HCT116 (cell line): ENCODE measurements around the gene IRF2BP1. TPM values are rescaled to one million over a fixed set of nuclear protein-coding genes. Genes with fewer than 3 reads are reported as not detected.

Experiments
- ATAC-seq: fragments of 200-7000 bp; cut with Tn5 transposase; 2 replicates; pipeline ENCODE4 v1.9.1; 2020; ENCODE audit warnings: mild to moderate bottlenecking, moderate library complexity
- BruUV-seq: library from RNA; stranded (reverse); fragments of 400-500 nt; replicated peaks from 2 replicates; lab custom pipeline; 2021; lab: Mats Ljungman, UMichigan
- CTCF ChIA-PET: fragments of 300-600 bp; sonication (Branson Sonifier 250); formaldehyde crosslinking; loops from one replicate; lab custom pipeline; 2021; ENCODE audit warnings: antibody characterized with exemption; lab: Charles Lee
- POLR2A ChIA-PET: fragments of 300-600, 350-600 bp; sonication (Branson Sonifier 250); formaldehyde crosslinking; loops from one replicate; lab custom pipeline; 2021; ENCODE audit warnings: antibody characterized with exemption; lab: Charles Lee
- RAD21 ChIA-PET, 2 experiments: fragments of 300-600 bp; sonication (Branson Sonifier 250); formaldehyde crosslinking; loops; one replicate each; lab custom pipeline; 2023; ENCODE audit warnings: low total read pairs in 2 of 2; ENCODE audit not compliant: uncharacterized antibody in 2 of 2, unreplicated experiment in 2 of 2, low non-redundant PET in 1 of 2; lab: Charles Lee
- DNase-seq: peaks from one replicate; pipeline ENCODE4 v3.0.0-alpha.2; 2010; ENCODE audit warnings: low read depth, low spot score
- H2AFZ ChIP-seq: fragments of 200-600 bp; shearing (Covaris generic), sonication (generic); 2 replicates; pipeline ENCODE4 v1.6.1; 2017; ENCODE audit warnings: low read depth, mixed run types, mixed read lengths, antibody characterized with exemption, low read length; ENCODE audit not compliant: poor library complexity, severe bottlenecking
- H3K27ac ChIP-seq: 2 replicates; pipeline ENCODE4 v1.5.1; 2012; ENCODE audit warnings: low read depth, low read length
- H3K27me3 ChIP-seq: fragments of 200-600 bp; sonication (generic); 2 replicates; pipeline ENCODE4 v1.6.1; 2016; ENCODE audit warnings: mixed run types, low read length, mixed read lengths; ENCODE audit not compliant: insufficient read depth
- H3K36me3 ChIP-seq, 2 experiments: fragments of 200-500 bp in 1 of 2; fragments of 200-600 bp in 1 of 2; sonication (Bioruptor generic) in 1 of 2; sonication (generic) in 1 of 2; 2 replicates each; pipeline versions ENCODE4 v1.5.1 to v1.6.1; 2014 to 2016; ENCODE audit warnings: low read length in 2 of 2, inconsistent platforms in 1 of 2, mixed read lengths in 1 of 2, mixed run types in 1 of 2; ENCODE audit not compliant: insufficient read depth in 2 of 2, control insufficient read depth in 1 of 2
- H3K4me1 ChIP-seq, 2 experiments: fragments of 200-600 bp in 1 of 2; sonication (generic) in 1 of 2; 2 replicates each; pipeline versions ENCODE4 v1.5.1 to v1.6.1; 2012 to 2017; ENCODE audit warnings: low read length in 2 of 2, inconsistent platforms in 1 of 2, mild to moderate bottlenecking in 1 of 2, mixed read lengths in 1 of 2, mixed run types in 1 of 2, moderate library complexity in 1 of 2; ENCODE audit not compliant: insufficient read depth in 2 of 2, control insufficient read depth in 1 of 2
- H3K4me2 ChIP-seq: fragments of 200-600 bp; sonication (generic); 2 replicates; pipeline ENCODE4 v1.6.1; 2017; ENCODE audit warnings: mixed run types, low read length, mixed read lengths
- H3K4me3 ChIP-seq, 2 experiments: fragments of 200-600 bp in 1 of 2; sonication (generic) in 1 of 2; replicated peaks in 1 of 2; 2 replicates each; pipeline ENCODE4 v1.5.1; 2011 to 2016; ENCODE audit warnings: low read length in 2 of 2, control low read depth in 1 of 2, low read depth in 1 of 2, mild to moderate bottlenecking in 1 of 2, mixed read lengths in 1 of 2, mixed run types in 1 of 2
- H3K79me2 ChIP-seq: fragments of 200-600 bp; sonication (generic); 2 replicates; pipeline ENCODE4 v1.6.1; 2017; ENCODE audit warnings: mild to moderate bottlenecking, mixed run types, low read length, moderate library complexity, mixed read lengths; ENCODE audit not compliant: insufficient read depth
- H3K9ac ChIP-seq: fragments of 200-600 bp; sonication (generic); 2 replicates; pipeline ENCODE4 v1.6.1; 2016; ENCODE audit warnings: low read length, mixed read lengths
- H3K9me2 ChIP-seq: fragments of 200-600 bp; sonication (generic), shearing (Covaris generic); 2 replicates; pipeline ENCODE4 v1.6.1; 2017; ENCODE audit warnings: mixed run types, mild to moderate bottlenecking, moderate library complexity; ENCODE audit not compliant: insufficient read depth
- H3K9me3 ChIP-seq, 2 experiments: fragments of 200-500 bp in 1 of 2; fragments of 200-600 bp in 1 of 2; sonication (Bioruptor generic) in 1 of 2; sonication (generic) in 1 of 2; 2 replicates each; pipeline ENCODE4 v1.6.1; 2014 to 2017; ENCODE audit warnings: low read length in 2 of 2, mixed read lengths in 2 of 2, inconsistent platforms in 1 of 2, low read depth in 1 of 2, mild to moderate bottlenecking in 1 of 2, mixed run types in 1 of 2, moderate library complexity in 1 of 2; ENCODE audit not compliant: control insufficient read depth in 1 of 2, insufficient read depth in 1 of 2
- H4K20me1 ChIP-seq: fragments of 200-600 bp; sonication (generic), shearing (Covaris generic); 2 replicates; pipeline ENCODE4 v1.6.1; 2017; ENCODE audit warnings: mixed run types, mild to moderate bottlenecking, moderate library complexity; ENCODE audit not compliant: insufficient read depth
- FOSL1 ChIP-seq: IDR thresholded peaks from 2 replicates; pipeline ENCODE4 v1.6.1; 2012; ENCODE audit warnings: low read depth
- POLR2A ChIP-seq: IDR thresholded peaks from 2 replicates; pipeline ENCODE4 v1.7.0; 2011; ENCODE audit warnings: borderline replicate concordance; ENCODE audit not compliant: insufficient read depth, insufficient read length; ENCODE audit errors: extremely low read depth
- POLR2AphosphoS5 ChIP-seq: IDR thresholded peaks from 2 replicates; pipeline ENCODE4 v1.6.1; 2011; ENCODE audit warnings: mild to moderate bottlenecking, low read depth, low read length, moderate library complexity
- ZFX ChIP-seq: fragments of 450-650 bp; IDR thresholded peaks from 2 replicates; pipeline ENCODE4 v1.6.1; 2017
- intact Hi-C: fragments of 100-400 bp; cut with micrococcal nuclease; formaldehyde crosslinking; loops from 2 replicates; pipeline ENCODE4 v1.10.0; 2022
- total RNA-seq: library from RNA; stranded (reverse); gene quantifications from one replicate; pipeline ENCODE4 v1.2.1, GENCODE V29; 2021; ENCODE audit not compliant: unreplicated experiment

Gene IRF2BP1
- total RNA-seq, 1 experiment from 2014 or later = 33.9 TPM

- CTCF ChIA-PET = interaction anchor here (0.7 to 1.5 kb wide), 7 partner anchors 10 to 166 kb away, joined by 3 to 9 read pairs (median 3); partner anchors contain the start of genes FOXA3, IRF2BP1, NANOS2 and SIX5
- H3K9ac ChIP-seq = peak overlapping the region; percentile 88
- peak; percentile 61 for TF ChIP-seq POLR2A
- TF ChIP-seq POLR2AphosphoS5 = peak; percentile 84
- TF ChIP-seq ZFX = peak; percentile 18; the same call in 1 of the 2 replicates
- TF ChIP-seq FOSL1 = no peak
Measured at GRCh38 chr19:45902651-45903625, 17.0 kb upstream of the IRF2BP1 start.

More at GRCh38 chr19:45902651-45903625, 17.0 kb upstream of the IRF2BP1 start:
- Histone ChIP-seq H3K36me3 (peaks cover 0 to 3% of the 10 kb centered on the region in 2 experiments; a peak in 1 of 4 replicates), H4K20me1 (no peaks in the 10 kb centered on the region), H3K9me2 (no peaks in the 10 kb centered on the region), H3K79me2 (peaks cover 5% of the 10 kb centered on the region; the same call in 1 of the 2 replicates), H3K9me3 (no peaks in the 10 kb centered on the region), H2AFZ (no peak overlapping the region), H3K27me3 (no peaks in the 10 kb centered on the region), H3K27ac (peak overlapping the region; percentile 72), H3K4me2 (peak overlapping the region; percentile 84), H3K4me1 (peaks cover 0 to 10% of the 10 kb centered on the region in 2 experiments; a peak in 1 of 4 replicates), H3K4me3 (peak overlapping the region; percentile 75 to 86)
- DNase-seq (peak; percentile 92), ATAC-seq (peak; percentile 92)
- RAD21 ChIA-PET = interaction anchor here (0.6 to 1.4 kb wide), 5 partner anchors 15 to 315 kb away, joined by 3 to 7 read pairs (median 3); partner anchors contain the start of gene CCDC61 (in 1 of the 2)
- intact Hi-C loops = loop anchor here (2.0 kb wide), 1 partner anchor 16 kb away; the partner anchor contains the start of gene IRF2BP1
- BruUV-seq = TSS peak; percentile 70
- POLR2A ChIA-PET = interaction anchor here (0.7 to 1.4 kb wide), 8 partner anchors 10 to 132 kb away, joined by 3 to 6 read pairs (median 3); partner anchors contain the start of genes IRF2BP1, NANOS2 and SYMPK
